Activated T-cell treated with anti-CD3 and anti-CD28 coated beads, Interleukin-2, amount 50 U/mL, for 72 hours (primary cell): ENCODE results near the gene RASGRP1. TPM values are rescaled to one million over a fixed set of nuclear protein-coding genes. Genes with fewer than 3 reads are reported as not detected.

Source experiments
- ATAC-seq, 2 donors: fragments of 150-1000 bp; cut with Tn5 transposase; replicated peaks in 1 of 2; 2 replicates each; pipeline ENCODE4 v1.10.0; 2021; ENCODE audit warnings: moderate library complexity in 2 of 2, mild to moderate bottlenecking in 1 of 2
- DNase-seq, 2 donors: peaks; one replicate each; pipeline ENCODE4 v3.0.0; 2021 to 2022; ENCODE audit warnings: mixed read lengths in 1 of 2
- H3K27ac Mint-ChIP-seq: one replicate; pipeline ENCODE4 v1.8.0; 2022; ENCODE audit warnings: mild to moderate bottlenecking, moderate library complexity, mixed read lengths
- H3K27me3 Mint-ChIP-seq: one replicate; pipeline ENCODE4 v1.8.0; 2022; ENCODE audit warnings: low read depth, mixed read lengths
- H3K36me3 Mint-ChIP-seq, 2 donors: one replicate each; pipeline ENCODE4 v1.8.0; 2022; ENCODE audit warnings: mixed read lengths in 2 of 2, mild to moderate bottlenecking in 1 of 2; ENCODE audit not compliant: insufficient read depth in 2 of 2
- H3K4me1 Mint-ChIP-seq: one replicate; pipeline ENCODE4 v1.8.0; 2022; ENCODE audit warnings: low read depth, mixed read lengths
- H3K4me3 Mint-ChIP-seq, 2 donors: one replicate each; pipeline ENCODE4 v1.8.0; 2022; ENCODE audit warnings: mild to moderate bottlenecking in 2 of 2, mixed read lengths in 2 of 2, moderate library complexity in 2 of 2
- H3K9me3 Mint-ChIP-seq, 2 donors: one replicate each; pipeline ENCODE4 v1.8.0; 2022; ENCODE audit warnings: mixed read lengths in 2 of 2
- total RNA-seq, 2 donors: library from RNA; stranded (reverse); gene quantifications; one replicate each; pipeline ENCODE4 v1.2.3, GENCODE V29; 2022

The RASGRP1 gene
- total RNA-seq, 2 donors from 2014 or later, result 173 to 183 TPM

DNA sequence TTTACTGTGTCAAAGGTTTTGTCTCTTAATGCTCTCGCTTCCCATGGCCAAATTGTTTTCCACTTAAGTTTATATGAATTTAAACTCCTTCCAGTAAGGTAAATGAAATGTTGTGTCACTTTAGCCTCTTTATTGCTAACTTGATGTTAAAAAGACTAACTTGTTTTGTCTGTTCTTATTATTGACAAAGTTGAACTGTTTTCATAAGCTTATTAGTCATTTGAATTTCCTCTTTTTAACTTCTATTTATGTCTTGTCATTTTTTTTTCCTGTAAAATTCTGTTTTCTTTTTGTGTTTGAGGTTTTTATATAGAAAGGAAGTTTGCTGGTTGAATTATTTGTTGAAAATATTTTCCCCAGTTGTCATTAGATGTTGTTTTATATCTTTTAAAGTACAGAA is 84.9 kb downstream of the RASGRP1 start:
- no peaks in the 10 kb centered on the region for H3K9me3 Mint-ChIP-seq
- H3K4me1 Mint-ChIP-seq, result peaks cover 18% of the 10 kb centered on the region
- H3K27me3 Mint-ChIP-seq, result no peaks in the 10 kb centered on the region
- H3K4me3 Mint-ChIP-seq, result no peak overlapping the region
- DNase-seq, result no peak
- peak overlapping the region; percentile 88 for H3K27ac Mint-ChIP-seq
- ATAC-seq, result no peak
- peaks cover 5 to 33% of the 10 kb centered on the region in 2 donors for H3K36me3 Mint-ChIP-seq

DNA sequence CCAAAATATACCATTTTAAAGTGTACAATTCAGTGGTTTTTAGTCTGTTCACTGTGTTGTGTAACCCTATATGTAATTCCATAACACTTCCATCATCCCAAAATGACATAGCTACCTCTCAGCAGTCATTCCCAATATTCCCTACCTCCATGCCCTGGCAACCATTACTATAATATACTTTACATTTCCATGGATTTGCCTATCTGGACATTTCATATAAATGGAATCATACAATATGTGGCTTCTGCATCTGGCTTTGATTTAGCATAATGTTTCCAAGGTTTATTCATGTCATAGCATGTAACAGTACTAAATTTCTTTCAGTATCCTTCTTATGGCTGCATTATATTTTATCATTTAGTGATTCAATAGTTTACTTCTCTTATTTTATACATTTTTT is 85.3 kb downstream of the RASGRP1 start:
- no peaks in the 10 kb centered on the region for H3K27me3 Mint-ChIP-seq
- DNase-seq (no peak), ATAC-seq (no peak)
- peaks cover 22% of the 10 kb centered on the region for H3K4me1 Mint-ChIP-seq
- peaks cover 9 to 37% of the 10 kb centered on the region in 2 donors for H3K36me3 Mint-ChIP-seq
- H3K9me3 Mint-ChIP-seq, result no peaks in the 10 kb centered on the region
- peak overlapping the region; percentile 86 for H3K27ac Mint-ChIP-seq
- no peak overlapping the region for H3K4me3 Mint-ChIP-seq

DNA sequence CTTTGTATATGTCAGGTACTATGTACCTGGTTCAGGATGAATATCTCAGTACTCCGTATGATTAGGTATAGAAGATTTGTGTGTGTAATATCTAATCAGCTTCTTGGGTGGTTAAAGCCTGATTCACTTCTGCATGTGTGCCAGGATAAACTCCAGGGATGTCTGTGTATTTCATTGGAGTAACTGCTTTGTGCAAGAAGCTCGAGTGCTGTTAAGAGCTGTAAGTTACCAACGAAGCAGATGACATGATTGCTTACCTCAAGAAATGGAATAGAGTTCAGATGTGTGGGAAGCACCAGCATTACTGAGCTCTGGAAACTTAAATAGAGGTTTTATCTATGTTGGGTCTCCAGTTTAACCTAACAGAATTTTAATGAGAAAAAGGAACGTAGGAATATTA is 87.0 kb downstream of the RASGRP1 start:
- peaks cover 11 to 40% of the 10 kb centered on the region in 2 donors for H3K36me3 Mint-ChIP-seq
- no peaks in the 10 kb centered on the region for H3K27me3 Mint-ChIP-seq
- H3K4me1 Mint-ChIP-seq, result peaks cover 22% of the 10 kb centered on the region
- no peak overlapping the region for H3K4me3 Mint-ChIP-seq
- no peaks in the 10 kb centered on the region for H3K9me3 Mint-ChIP-seq
- DNase-seq (no peak), ATAC-seq (peak in 1 of 2 donors; percentile 13)
- peak overlapping the region; percentile 82 for H3K27ac Mint-ChIP-seq

DNA sequence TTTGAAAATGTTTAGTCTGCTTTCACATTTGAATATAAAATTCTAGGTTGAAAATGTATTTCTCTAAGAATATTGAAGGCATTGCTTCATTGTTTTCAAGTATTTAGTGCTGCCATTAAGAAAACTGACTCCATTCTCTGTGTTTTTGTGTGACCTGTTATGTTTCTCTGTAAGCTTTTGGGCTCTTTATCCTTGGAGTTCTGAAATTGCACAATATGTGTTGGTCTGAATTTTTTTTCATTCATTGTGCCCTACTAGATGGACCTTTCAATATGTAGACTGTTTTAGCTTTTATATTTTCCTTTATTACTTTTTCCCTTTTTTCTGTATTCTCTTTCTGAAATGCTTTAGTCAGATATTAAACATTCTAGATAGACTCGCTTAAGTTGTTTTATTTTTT is 88.5 kb downstream of the RASGRP1 start:
- peak overlapping the region; percentile 93 for H3K27ac Mint-ChIP-seq
- ATAC-seq (no peak), DNase-seq (no peak)
- no peak overlapping the region for H3K4me3 Mint-ChIP-seq
- peaks cover 9 to 29% of the 10 kb centered on the region in 2 donors for H3K36me3 Mint-ChIP-seq
- H3K4me1 Mint-ChIP-seq, result peaks cover 11% of the 10 kb centered on the region
- no peaks in the 10 kb centered on the region for H3K27me3 Mint-ChIP-seq
- no peaks in the 10 kb centered on the region for H3K9me3 Mint-ChIP-seq

DNA sequence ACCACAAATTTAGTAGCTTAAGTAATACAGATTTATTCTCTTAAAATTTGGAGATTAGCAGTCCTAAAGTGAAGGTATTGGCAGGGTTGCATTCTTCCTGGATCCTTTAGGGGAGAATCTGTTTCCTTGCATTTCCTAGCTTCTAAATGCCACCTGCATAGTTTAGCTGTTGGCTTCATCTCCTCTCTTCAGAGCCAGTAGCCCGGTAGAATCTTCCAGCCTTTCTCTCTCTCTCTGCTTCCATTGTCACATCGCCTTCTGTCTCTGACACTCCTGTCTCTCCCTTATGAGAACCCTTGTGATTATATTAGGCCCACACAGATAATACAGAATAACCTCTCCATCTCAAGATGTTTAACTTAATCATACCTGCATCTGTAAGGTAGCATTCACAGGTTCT is 89.3 kb downstream of the RASGRP1 start:
- Mint-ChIP-seq H3K4me1 (peaks cover 10% of the 10 kb centered on the region), H3K36me3 (peaks cover 9 to 29% of the 10 kb centered on the region in 2 donors), H3K27ac (peak overlapping the region; percentile 5), H3K27me3 (no peaks in the 10 kb centered on the region), H3K4me3 (no peak overlapping the region), H3K9me3 (no peaks in the 10 kb centered on the region)
- DNase-seq (no peak), ATAC-seq (no peak)

DNA sequence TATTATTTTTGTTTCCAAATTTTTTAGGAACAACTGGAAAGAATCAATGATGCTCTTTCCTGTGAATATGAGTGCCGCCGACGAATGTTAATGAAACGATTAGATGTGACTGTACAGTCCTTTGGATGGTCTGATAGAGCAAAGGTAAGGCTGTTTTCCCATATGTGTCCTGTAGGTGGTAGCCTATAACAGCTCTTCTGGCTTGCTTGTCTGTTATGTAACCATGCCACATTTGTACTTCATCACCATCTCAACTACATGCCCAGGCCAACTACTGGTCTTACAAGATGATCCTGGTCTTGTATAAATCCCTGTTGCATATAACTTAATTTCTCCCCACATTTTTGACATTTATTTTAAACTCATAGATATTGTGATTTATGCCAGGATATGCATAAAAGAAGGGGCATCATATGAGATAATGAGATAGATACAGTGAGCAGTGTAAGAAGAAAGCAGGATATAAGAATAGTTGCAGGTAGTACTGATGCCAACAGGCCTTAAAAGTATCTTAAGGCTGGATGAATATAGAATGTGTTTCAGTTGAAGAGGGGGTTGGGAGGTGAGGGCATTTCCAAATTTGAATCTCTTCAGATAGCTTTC is 90.4 kb downstream of the RASGRP1 start:
- Mint-ChIP-seq H3K4me3 (no peak overlapping the region), H3K27ac (peak overlapping the region; percentile 67), H3K4me1 (peaks cover 10% of the 10 kb centered on the region), H3K9me3 (no peaks in the 10 kb centered on the region), H3K27me3 (no peaks in the 10 kb centered on the region), H3K36me3 (peaks cover 9 to 24% of the 10 kb centered on the region in 2 donors)
- ATAC-seq (peak; percentile 88 to 89), DNase-seq (peak; percentile 19 to 41)

DNA sequence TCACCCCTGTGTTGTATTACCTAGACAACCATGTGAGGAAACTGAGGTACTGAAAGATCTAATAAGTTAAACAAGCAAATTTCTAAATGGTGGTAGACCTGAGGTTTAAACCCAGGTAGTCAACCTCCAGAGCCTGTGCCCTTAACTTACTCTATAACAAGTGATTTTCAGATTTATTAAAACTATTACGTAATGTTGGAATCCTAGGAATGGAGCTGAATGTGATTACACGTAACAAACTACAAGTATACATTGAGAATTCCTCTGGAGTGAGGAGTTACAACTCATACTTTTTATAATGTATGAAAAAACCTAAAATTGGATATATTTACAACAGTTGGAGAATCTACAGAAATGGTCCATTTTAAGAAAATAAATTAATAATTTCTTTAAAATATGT is 92.6 kb downstream of the RASGRP1 start:
- no peak for ATAC-seq
- Mint-ChIP-seq H3K4me1 (peaks cover 10% of the 10 kb centered on the region), H3K4me3 (no peak overlapping the region), H3K36me3 (peaks cover 9 to 22% of the 10 kb centered on the region in 2 donors), H3K27ac (no peak overlapping the region), H3K27me3 (no peaks in the 10 kb centered on the region), H3K9me3 (no peaks in the 10 kb centered on the region)
- no peak for DNase-seq

DNA sequence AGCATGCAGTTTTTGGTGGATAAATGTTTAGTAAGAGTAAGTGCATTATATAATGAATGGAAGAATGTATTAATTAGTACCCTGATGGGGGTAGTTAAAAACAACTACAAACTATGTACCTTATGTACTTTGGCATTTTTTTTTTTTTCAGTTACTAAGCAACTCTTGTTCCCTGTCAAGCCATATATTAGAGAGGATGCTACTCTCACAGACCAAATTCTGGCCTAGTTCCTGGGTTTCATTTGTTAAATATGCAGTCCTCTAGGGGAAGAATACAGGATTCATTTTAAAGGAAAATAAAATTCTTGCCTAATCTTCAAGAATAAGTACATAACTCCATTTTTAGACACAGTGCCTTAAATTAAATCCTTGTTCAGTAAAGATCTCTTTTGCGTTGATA is 93.8 kb downstream of the RASGRP1 start:
- Mint-ChIP-seq H3K27ac (no peak overlapping the region), H3K27me3 (no peaks in the 10 kb centered on the region), H3K4me1 (peaks cover 10% of the 10 kb centered on the region), H3K9me3 (no peaks in the 10 kb centered on the region), H3K4me3 (no peak overlapping the region), H3K36me3 (peaks cover 9 to 13% of the 10 kb centered on the region in 2 donors)
- no peak for DNase-seq
- no peak for ATAC-seq

DNA sequence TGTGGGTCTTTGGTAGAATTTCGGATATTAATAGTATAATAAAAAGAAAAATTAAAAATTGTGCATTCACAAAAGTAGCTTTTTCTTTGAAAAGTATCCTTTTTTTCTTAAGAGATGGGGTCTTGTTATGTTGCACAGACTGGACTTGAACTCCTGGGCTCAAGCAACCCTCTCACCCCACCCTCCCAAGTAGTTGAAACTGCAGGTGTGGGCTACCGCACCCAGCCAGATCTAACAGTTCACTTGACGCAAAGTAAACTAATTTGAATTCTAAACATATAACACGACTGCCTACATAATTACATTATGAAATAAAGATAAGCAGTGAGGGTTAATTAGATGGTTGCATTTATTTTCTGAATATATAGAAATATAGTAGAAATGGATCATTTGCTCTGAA is 99.9 kb downstream of the RASGRP1 start:
- no peak overlapping the region for H3K27ac Mint-ChIP-seq
- H3K9me3 Mint-ChIP-seq, result no peaks in the 10 kb centered on the region
- no peak for DNase-seq
- H3K4me1 Mint-ChIP-seq, result peaks cover 24% of the 10 kb centered on the region
- no peaks in the 10 kb centered on the region for H3K27me3 Mint-ChIP-seq
- no peak overlapping the region for H3K4me3 Mint-ChIP-seq
- ATAC-seq, result no peak
- H3K36me3 Mint-ChIP-seq, result no peaks in the 10 kb centered on the region

DNA sequence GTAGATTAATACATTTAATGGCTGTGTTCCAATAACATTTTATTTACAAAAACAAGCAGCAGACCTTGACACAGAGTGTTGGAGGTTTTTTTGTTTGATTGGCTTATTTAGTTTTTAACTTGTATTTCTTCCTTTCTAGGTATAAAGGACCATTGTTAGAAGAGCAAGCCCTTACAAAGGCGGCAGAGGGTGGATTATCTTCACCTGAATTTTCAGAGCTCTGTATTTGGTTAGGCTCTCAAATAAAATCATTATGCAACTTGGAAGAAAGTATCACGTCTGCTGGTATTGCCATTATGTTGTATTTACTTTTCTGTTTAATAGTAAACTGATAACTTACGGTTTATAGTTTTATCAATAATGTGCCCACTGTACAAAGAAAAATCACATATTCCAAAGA is 100.7 kb downstream of the RASGRP1 start:
- Mint-ChIP-seq H3K36me3 (no peaks in the 10 kb centered on the region), H3K4me1 (peaks cover 30% of the 10 kb centered on the region), H3K9me3 (no peaks in the 10 kb centered on the region), H3K27me3 (no peaks in the 10 kb centered on the region), H3K4me3 (no peak overlapping the region), H3K27ac (no peak overlapping the region)
- ATAC-seq (no peak), DNase-seq (no peak)

DNA sequence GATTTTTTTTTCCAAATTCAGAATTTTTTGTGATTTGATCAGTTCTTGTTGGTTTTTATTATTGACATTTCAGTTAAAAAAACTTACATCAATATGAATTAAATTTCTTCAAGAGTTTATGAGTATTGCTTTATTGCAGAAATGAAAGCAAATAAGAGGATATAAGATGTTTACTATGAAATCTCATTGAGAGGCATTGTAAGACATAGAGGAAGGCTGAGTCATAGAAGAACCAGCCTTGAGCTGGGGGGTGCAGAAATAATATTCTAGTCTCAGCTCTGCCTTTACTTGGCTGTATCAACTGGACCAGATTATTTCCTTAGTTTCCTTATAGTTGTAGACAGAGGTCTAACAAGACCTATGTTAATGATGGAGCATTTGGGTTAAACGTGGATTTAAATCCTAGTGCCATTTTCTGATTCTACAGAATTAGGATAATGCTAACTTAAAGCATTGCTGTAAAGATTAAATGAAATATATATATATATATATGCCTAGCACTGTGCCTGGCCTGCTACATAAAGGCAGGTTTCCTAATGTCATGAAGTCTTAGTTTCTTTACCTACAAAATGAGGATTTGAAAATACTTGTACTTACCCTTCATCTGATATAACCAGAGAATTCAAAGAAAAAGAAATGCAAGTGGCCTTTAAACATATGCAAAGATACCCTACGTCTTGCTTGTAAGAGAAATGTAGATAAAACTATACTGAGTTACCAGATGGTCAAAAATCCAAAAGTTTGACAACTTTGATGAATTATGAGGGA is 103.4 kb downstream of the RASGRP1 start:
- Mint-ChIP-seq H3K27ac (no peak overlapping the region), H3K4me1 (peaks cover 43% of the 10 kb centered on the region), H3K4me3 (peak overlapping the region in 1 of 2 donors; percentile 33), H3K9me3 (no peaks in the 10 kb centered on the region), H3K36me3 (peaks cover 0 to 2% of the 10 kb centered on the region in 2 donors), H3K27me3 (no peaks in the 10 kb centered on the region)
- ATAC-seq, result peak; percentile 50 to 55
- no peak for DNase-seq

DNA sequence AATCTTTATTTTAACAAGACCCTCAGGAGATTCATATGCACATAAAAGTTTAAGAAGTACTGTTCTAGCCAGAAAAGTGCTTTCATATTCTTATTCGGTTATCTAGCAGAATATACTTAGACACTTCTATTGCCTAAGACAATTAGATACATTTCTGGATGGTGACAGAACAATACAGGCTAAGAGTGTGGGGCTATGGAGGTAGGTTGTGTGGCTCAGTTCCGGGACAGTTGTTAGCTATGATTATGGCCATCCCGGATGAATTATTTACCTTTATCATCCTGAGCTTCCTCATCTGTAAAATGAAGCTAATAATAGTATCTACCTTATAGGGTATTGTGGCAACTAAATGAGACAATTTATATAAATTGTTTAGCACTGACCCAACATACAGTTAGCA is 104.1 kb downstream of the RASGRP1 start:
- Mint-ChIP-seq H3K27ac (peak overlapping the region; percentile 45), H3K27me3 (no peaks in the 10 kb centered on the region), H3K9me3 (no peaks in the 10 kb centered on the region), H3K4me3 (peak overlapping the region in 1 of 2 donors; percentile 33), H3K36me3 (peaks cover 0 to 2% of the 10 kb centered on the region in 2 donors), H3K4me1 (peaks cover 49% of the 10 kb centered on the region)
- no peak for ATAC-seq
- no peak for DNase-seq

DNA sequence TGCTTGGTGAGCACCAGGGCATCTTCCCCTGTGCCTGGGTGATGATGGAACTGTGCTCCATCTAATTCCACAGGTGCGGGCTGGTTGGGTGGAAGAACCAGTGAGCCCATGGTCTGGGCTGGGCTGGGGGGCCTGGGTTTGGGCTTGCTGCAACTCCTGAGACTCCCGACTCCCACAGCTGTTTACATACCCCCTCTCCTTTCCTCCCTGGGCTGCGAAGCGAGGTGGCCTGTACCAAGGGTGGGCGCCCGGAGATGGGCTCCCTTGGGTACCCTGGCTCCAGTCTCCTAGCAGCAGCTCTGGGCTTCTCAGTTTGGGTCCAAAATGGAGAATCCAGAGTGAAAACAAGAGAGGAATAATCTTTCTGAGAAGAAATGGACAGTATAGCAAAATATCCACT is 105.1 kb downstream of the RASGRP1 start:
- Mint-ChIP-seq H3K4me1 (peaks cover 60% of the 10 kb centered on the region), H3K27me3 (no peaks in the 10 kb centered on the region), H3K27ac (peak overlapping the region; percentile 0), H3K4me3 (no peak overlapping the region), H3K36me3 (peaks cover 0 to 2% of the 10 kb centered on the region in 2 donors), H3K9me3 (no peaks in the 10 kb centered on the region)
- DNase-seq (no peak), ATAC-seq (no peak)
